Testis (tissue), 2 donors: ENCODE data around the gene NLN.

Experiments
- POLR2A ChIP-seq: fragments of 450-650 bp; IDR thresholded peaks from one replicate; pipeline ENCODE4 v1.6.1; 2017; ENCODE audit warnings: antibody characterized with exemption, mild to moderate bottlenecking, moderate library complexity
- TF ChIP-seq, protein P1 (sequence below), 3 experiments: fragments of 450-650 bp in 2 of 3; fragments of 200-600 bp in 1 of 3; sonication (generic) in 1 of 3; IDR thresholded peaks; one replicate each; pipeline ENCODE4 v1.5.1; 2016 to 2019; ENCODE audit warnings: antibody characterized with exemption in 3 of 3, mild to moderate bottlenecking in 2 of 3, moderate library complexity in 1 of 3

DNA sequence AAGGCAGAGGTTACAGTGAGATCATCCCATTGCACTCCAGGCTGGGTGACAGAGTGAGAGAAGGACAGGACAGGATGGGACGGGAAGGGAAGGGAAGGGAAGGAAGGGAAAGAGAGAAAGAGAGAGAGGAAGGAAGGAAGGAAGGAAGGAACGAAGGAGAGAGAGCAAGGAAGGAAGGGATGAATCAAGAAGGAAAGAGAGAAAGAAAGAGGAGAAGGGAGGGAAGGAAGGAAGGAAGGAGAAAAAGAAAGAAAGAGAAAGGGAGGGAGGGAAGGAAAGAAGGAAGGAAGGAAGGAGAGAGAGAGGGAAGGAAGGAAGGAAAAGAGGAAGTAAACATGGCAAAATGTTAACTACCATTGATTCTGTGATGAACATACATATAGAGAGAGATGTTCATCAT is 28.9 kb upstream of the NLN start:
- no peak for TF ChIP-seq POLR2A
- TF ChIP-seq, protein P1, sequence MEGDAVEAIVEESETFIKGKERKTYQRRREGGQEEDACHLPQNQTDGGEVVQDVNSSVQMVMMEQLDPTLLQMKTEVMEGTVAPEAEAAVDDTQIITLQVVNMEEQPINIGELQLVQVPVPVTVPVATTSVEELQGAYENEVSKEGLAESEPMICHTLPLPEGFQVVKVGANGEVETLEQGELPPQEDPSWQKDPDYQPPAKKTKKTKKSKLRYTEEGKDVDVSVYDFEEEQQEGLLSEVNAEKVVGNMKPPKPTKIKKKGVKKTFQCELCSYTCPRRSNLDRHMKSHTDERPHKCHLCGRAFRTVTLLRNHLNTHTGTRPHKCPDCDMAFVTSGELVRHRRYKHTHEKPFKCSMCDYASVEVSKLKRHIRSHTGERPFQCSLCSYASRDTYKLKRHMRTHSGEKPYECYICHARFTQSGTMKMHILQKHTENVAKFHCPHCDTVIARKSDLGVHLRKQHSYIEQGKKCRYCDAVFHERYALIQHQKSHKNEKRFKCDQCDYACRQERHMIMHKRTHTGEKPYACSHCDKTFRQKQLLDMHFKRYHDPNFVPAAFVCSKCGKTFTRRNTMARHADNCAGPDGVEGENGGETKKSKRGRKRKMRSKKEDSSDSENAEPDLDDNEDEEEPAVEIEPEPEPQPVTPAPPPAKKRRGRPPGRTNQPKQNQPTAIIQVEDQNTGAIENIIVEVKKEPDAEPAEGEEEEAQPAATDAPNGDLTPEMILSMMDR (IDR thresholded peaks at IDR 0.05), result no peak
